Activated T-cell treated with anti-CD3 and anti-CD28 coated beads, Interleukin-2, amount 50 U/mL, for 4 hours (primary cell): ENCODE results near the gene FCHSD2. TPM values are rescaled to one million over a fixed set of nuclear protein-coding genes. Genes with fewer than 3 reads are reported as not detected.
"Not testable (repeated sequence)": the region's sequence is repeated elsewhere in the genome, so short reads cannot be mapped to it uniquely, and the experiment has no call there.

Experiments
- ATAC-seq, 2 donors: fragments of 200-7000 bp; cut with Tn5 transposase; one replicate each; pipeline ENCODE4 v1.10.0; 2021
- DNase-seq: peaks from one replicate; pipeline ENCODE4 v3.0.0-alpha.2; 2020
- H3K27me3 Mint-ChIP-seq: one replicate; pipeline ENCODE4 v1.8.0; 2021; ENCODE audit warnings: low read depth, mixed read lengths
- H3K36me3 Mint-ChIP-seq: one replicate; pipeline ENCODE4 v1.8.0; 2022; ENCODE audit warnings: mixed read lengths; ENCODE audit not compliant: insufficient read depth
- H3K4me1 Mint-ChIP-seq: one replicate; pipeline ENCODE4 v1.8.0; 2021; ENCODE audit warnings: low read depth, mixed read lengths
- H3K4me3 Mint-ChIP-seq: one replicate; pipeline ENCODE4 v1.8.0; 2021; ENCODE audit warnings: mild to moderate bottlenecking, moderate library complexity, mixed read lengths
- H3K9me3 Mint-ChIP-seq: one replicate; pipeline ENCODE4 v1.8.0; 2021; ENCODE audit warnings: mixed read lengths
- total RNA-seq, 3 donors: library from RNA; stranded (reverse); gene quantifications; one replicate each; pipeline ENCODE4 v1.2.1, GENCODE V29; 2021

The FCHSD2 gene
- total RNA-seq, 3 donors from 2014 or later, result 16.3 to 25.0 (median 20.3) TPM

GRCh38 chr11:73130181-73130580 lies 11.9 kb downstream of the FCHSD2 start:
- no peak overlapping the region for H3K4me3 Mint-ChIP-seq
- DNase-seq, result no peak
- H3K36me3 Mint-ChIP-seq, result peaks cover 35% of the 10 kb centered on the region

GRCh38 chr11:73129198-73129597 lies 12.9 kb downstream of the FCHSD2 start:
- H3K36me3 Mint-ChIP-seq, result peaks cover 35% of the 10 kb centered on the region
- no peaks in the 10 kb centered on the region for H3K27me3 Mint-ChIP-seq
- no peak overlapping the region for H3K4me3 Mint-ChIP-seq
- H3K9me3 Mint-ChIP-seq, result peaks cover 7% of the 10 kb centered on the region
- no peak for ATAC-seq
- H3K4me1 Mint-ChIP-seq, result peaks cover 14% of the 10 kb centered on the region
- DNase-seq, result no peak

More at GRCh38 chr11:73130181-73130580, 11.9 kb downstream of the FCHSD2 start:
- Mint-ChIP-seq H3K27me3 (no peaks in the 10 kb centered on the region), H3K9me3 (peaks cover under 1% of the 10 kb centered on the region), H3K4me1 (peaks cover 17% of the 10 kb centered on the region)
- ATAC-seq, result no peak

- peaks cover 7% of the 10 kb centered on the region for H3K9me3 Mint-ChIP-seq
- peaks cover 39% of the 10 kb centered on the region for H3K36me3 Mint-ChIP-seq
- DNase-seq (no peak), ATAC-seq (no peak)
- no peaks in the 10 kb centered on the region for H3K27me3 Mint-ChIP-seq
- no peak overlapping the region for H3K4me3 Mint-ChIP-seq
- peaks cover 14% of the 10 kb centered on the region for H3K4me1 Mint-ChIP-seq
Measured at GRCh38 chr11:73126804-73127480, 15.2 kb downstream of the FCHSD2 start.

- no peak overlapping the region for H3K4me3 Mint-ChIP-seq
- peaks cover 14% of the 10 kb centered on the region for H3K4me1 Mint-ChIP-seq
- H3K27me3 Mint-ChIP-seq, result no peaks in the 10 kb centered on the region
- peaks cover 7% of the 10 kb centered on the region for H3K9me3 Mint-ChIP-seq
- H3K36me3 Mint-ChIP-seq, result peaks cover 36% of the 10 kb centered on the region
- DNase-seq (no peak), ATAC-seq (no peak)
Measured at GRCh38 chr11:73124800-73125199, 17.3 kb downstream of the FCHSD2 start.

GRCh38 chr11:73123892-73124291 lies 18.2 kb downstream of the FCHSD2 start:
- peaks cover 36% of the 10 kb centered on the region for H3K36me3 Mint-ChIP-seq
- not testable (repeated sequence) for H3K9me3 Mint-ChIP-seq, ATAC-seq, DNase-seq, H3K27me3 Mint-ChIP-seq, H3K4me3 Mint-ChIP-seq
- peaks cover 15% of the 10 kb centered on the region for H3K4me1 Mint-ChIP-seq

- DNase-seq (no peak), ATAC-seq (no peak)
- Mint-ChIP-seq H3K27me3 (no peaks in the 10 kb centered on the region), H3K9me3 (peaks cover 7% of the 10 kb centered on the region), H3K4me3 (no peak overlapping the region), H3K36me3 (peaks cover 32% of the 10 kb centered on the region), H3K4me1 (peaks cover 13% of the 10 kb centered on the region)
Measured at GRCh38 chr11:73121692-73122091, 20.4 kb downstream of the FCHSD2 start.

GRCh38 chr11:73117071-73117470 lies 25.0 kb downstream of the FCHSD2 start:
- Mint-ChIP-seq H3K9me3 (peaks cover 3% of the 10 kb centered on the region), H3K4me1 (peaks cover 16% of the 10 kb centered on the region), H3K36me3 (peaks cover 23% of the 10 kb centered on the region), H3K4me3 (no peak overlapping the region), H3K27me3 (no peaks in the 10 kb centered on the region)
- ATAC-seq (no peak), DNase-seq (no peak)

GRCh38 chr11:73116636-73117035 lies 25.5 kb downstream of the FCHSD2 start:
- H3K9me3 Mint-ChIP-seq, result peaks cover 3% of the 10 kb centered on the region
- no peak for ATAC-seq
- peaks cover 23% of the 10 kb centered on the region for H3K36me3 Mint-ChIP-seq

GRCh38 chr11:73114835-73115220 lies 27.3 kb downstream of the FCHSD2 start:
- DNase-seq, result no peak
- Mint-ChIP-seq H3K4me1 (peaks cover 11% of the 10 kb centered on the region), H3K27me3 (no peaks in the 10 kb centered on the region), H3K36me3 (peaks cover 26% of the 10 kb centered on the region), H3K4me3 (no peak overlapping the region), H3K9me3 (peaks cover 11% of the 10 kb centered on the region)
- no peak for ATAC-seq

More at GRCh38 chr11:73116636-73117035, 25.5 kb downstream of the FCHSD2 start:
- Mint-ChIP-seq H3K4me1 (peaks cover 16% of the 10 kb centered on the region), H3K4me3 (no peak overlapping the region), H3K27me3 (no peaks in the 10 kb centered on the region)
- DNase-seq, result no peak

- Mint-ChIP-seq H3K9me3 (peaks cover 16% of the 10 kb centered on the region), H3K4me3 (no peak overlapping the region), H3K27me3 (no peaks in the 10 kb centered on the region)
Measured at GRCh38 chr11:73114110-73114834, 27.8 kb downstream of the FCHSD2 start.

GRCh38 chr11:73113426-73113825 lies 28.7 kb downstream of the FCHSD2 start:
- ATAC-seq, result no peak
- Mint-ChIP-seq H3K4me3 (no peak overlapping the region), H3K4me1 (peaks cover 10% of the 10 kb centered on the region), H3K36me3 (peaks cover 24% of the 10 kb centered on the region), H3K9me3 (peaks cover 19% of the 10 kb centered on the region), H3K27me3 (no peaks in the 10 kb centered on the region)
- no peak for DNase-seq

More at GRCh38 chr11:73114110-73114834, 27.8 kb downstream of the FCHSD2 start:
- DNase-seq (no peak), ATAC-seq (no peak)
- peaks cover 10% of the 10 kb centered on the region for H3K4me1 Mint-ChIP-seq
- H3K36me3 Mint-ChIP-seq, result peaks cover 26% of the 10 kb centered on the region

GRCh38 chr11:73107597-73107996 lies 34.5 kb downstream of the FCHSD2 start:
- DNase-seq, result no peak
- Mint-ChIP-seq H3K36me3 (peaks cover 19% of the 10 kb centered on the region), H3K27me3 (no peaks in the 10 kb centered on the region), H3K4me3 (no peak overlapping the region), H3K9me3 (peaks cover 28% of the 10 kb centered on the region), H3K4me1 (peaks cover 8% of the 10 kb centered on the region)
- ATAC-seq, result no peak

GRCh38 chr11:73106347-73106746 lies 35.8 kb downstream of the FCHSD2 start:
- Mint-ChIP-seq H3K4me3 (no peak overlapping the region), H3K4me1 (peaks cover 5% of the 10 kb centered on the region), H3K27me3 (no peaks in the 10 kb centered on the region), H3K9me3 (peaks cover 25% of the 10 kb centered on the region), H3K36me3 (peaks cover 21% of the 10 kb centered on the region)
- DNase-seq (no peak), ATAC-seq (no peak)

- Mint-ChIP-seq H3K9me3 (no peaks in the 10 kb centered on the region), H3K4me1 (peaks cover 8% of the 10 kb centered on the region), H3K27me3 (no peaks in the 10 kb centered on the region), H3K36me3 (peaks cover 33% of the 10 kb centered on the region), H3K4me3 (no peak overlapping the region)
- DNase-seq, result no peak
- no peak for ATAC-seq
Measured at GRCh38 chr11:73100578-73100977, 41.5 kb downstream of the FCHSD2 start.
